T-cell (primary cell): ENCODE data around the gene OXA1L. TPM values are rescaled to one million over a fixed set of nuclear protein-coding genes. Genes with fewer than 3 reads are reported as not detected.
"Not testable (repeated sequence)": the region's sequence is repeated elsewhere in the genome, so short reads cannot be mapped to it uniquely, and the experiment has no call there.

ENCODE experiments used
- ATAC-seq, 4 experiments: fragments of 200-7000 bp in 3 of 4; fragments of 150-1000 bp in 1 of 4; cut with Tn5 transposase; replicated peaks in 1 of 4; 1 replicate in 3 of 4; 2 replicates in 1 of 4; pipeline ENCODE4 v1.10.0; 2021; ENCODE audit warnings: moderate library complexity in 3 of 4, mild to moderate bottlenecking in 2 of 4, moderate number of reproducible peaks in 1 of 4
- CTCF ChIA-PET, 2 donors: fragments of 300-600 bp; sonication (Branson Sonifier 250); formaldehyde crosslinking; loops; one replicate each; lab custom pipeline; 2022; ENCODE audit warnings: antibody characterized with exemption in 2 of 2; lab: Charles Lee
- POLR2A ChIA-PET, 2 donors: fragments of 300-600 bp; sonication (Branson Sonifier 250); formaldehyde crosslinking; loops; one replicate each; lab custom pipeline; 2022; ENCODE audit warnings: antibody characterized with exemption in 2 of 2; lab: Charles Lee
- DNase-seq, 35 experiments: peaks; one replicate each; pipeline versions ENCODE4 v3.0.0 to v3.0.0-alpha.2; 2013 to 2023
- H3K27ac ChIP-seq: one replicate; pipeline ENCODE4 v1.5.1; 2013; ENCODE audit warnings: low read length
- H3K27me3 ChIP-seq, 2 experiments: replicated peaks in 1 of 2; 1 replicate in 1 of 2; 2 replicates in 1 of 2; pipeline versions ENCODE4 v1.6.1 to v1.7.0; 2013; ENCODE audit warnings: low read length in 1 of 2, mixed read lengths in 1 of 2; ENCODE audit not compliant: control insufficient read depth in 2 of 2, insufficient read depth in 2 of 2; ENCODE audit errors: extremely low read depth in 1 of 2
- H3K36me3 ChIP-seq, 2 donors: 1 replicate in 1 of 2; 2 replicates in 1 of 2; pipeline versions ENCODE4 v1.6.1 to v1.7.0; 2013; ENCODE audit warnings: low read length in 1 of 2; ENCODE audit not compliant: control insufficient read depth in 2 of 2, insufficient read depth in 1 of 2; ENCODE audit errors: extremely low read depth in 1 of 2
- H3K4me1 ChIP-seq, 2 experiments: 1 replicate in 1 of 2; 2 replicates in 1 of 2; pipeline versions ENCODE4 v1.6.1 to v1.7.0; 2013; ENCODE audit warnings: low read length in 2 of 2, mixed read lengths in 1 of 2; ENCODE audit not compliant: insufficient read depth in 2 of 2, control insufficient read depth in 1 of 2; ENCODE audit errors: extremely low read depth in 1 of 2
- H3K4me3 ChIP-seq, 2 donors: 1 replicate in 1 of 2; 2 replicates in 1 of 2; pipeline versions ENCODE4 v1.5.1 to v1.7.0; 2013; ENCODE audit warnings: mild to moderate bottlenecking in 2 of 2, low read length in 1 of 2, moderate library complexity in 1 of 2; ENCODE audit not compliant: control insufficient read depth in 1 of 2; ENCODE audit errors: extremely low read depth in 1 of 2
- H3K9me3 ChIP-seq: 2 replicates; pipeline ENCODE4 v1.7.0; 2013
- H3K27ac Mint-ChIP-seq, 2 donors: one replicate each; pipeline ENCODE4 v1.8.0; 2020 to 2021; ENCODE audit warnings: mild to moderate bottlenecking in 2 of 2, mixed read lengths in 2 of 2
- H3K27me3 Mint-ChIP-seq, 2 donors: one replicate each; pipeline ENCODE4 v1.8.0; 2021 to 2022; ENCODE audit warnings: mixed read lengths in 2 of 2
- H3K36me3 Mint-ChIP-seq: one replicate; pipeline ENCODE4 v1.8.0; 2021; ENCODE audit warnings: mixed read lengths
- H3K4me1 Mint-ChIP-seq, 3 donors: one replicate each; pipeline ENCODE4 v1.8.0; 2020 to 2022; ENCODE audit warnings: mixed read lengths in 3 of 3, mild to moderate bottlenecking in 1 of 3
- H3K4me3 Mint-ChIP-seq, 3 donors: one replicate each; pipeline ENCODE4 v1.8.0; 2020 to 2022; ENCODE audit warnings: mild to moderate bottlenecking in 3 of 3, mixed read lengths in 3 of 3, moderate library complexity in 3 of 3
- H3K9me3 Mint-ChIP-seq, 3 donors: one replicate each; pipeline ENCODE4 v1.8.0; 2020 to 2022; ENCODE audit warnings: mixed read lengths in 3 of 3
- WGBS: methylation state at CpG from one replicate; pipeline ENCODE4 v1.1.5; 2013; ENCODE audit warnings: missing lambda C conversion rate; ENCODE audit not compliant: insufficient coverage; 5-methylcytosine and 5-hydroxymethylcytosine counted together
- total RNA-seq, 35 experiments: library from RNA in 6 of 35; stranded (reverse) in 6 of 35; fragments of 120-200 nt in 1 of 35; gene quantifications; one replicate each; pipeline versions ENCODE4 v1.2.1 to v1.2.4 and lab custom pipeline; 2013 to 2026

Gene OXA1L
- total RNA-seq, 5 donors from 2014 or later (not counting 1 experiment from before 2014, with no cell fraction given) = 130 to 152 (median 136) TPM

GRCh38 chr14:22803687-22803974 is 37.1 kb downstream of the OXA1L start:
- Mint-ChIP-seq H3K9me3 (no peaks in the 10 kb centered on the region), H3K27ac (no peak overlapping the region), H3K27me3 (peaks cover 26 to 27% of the 10 kb centered on the region in 2 donors), H3K4me1 (no peaks in the 10 kb centered on the region), H3K36me3 (no peaks in the 10 kb centered on the region), H3K4me3 (no peak overlapping the region)
- 77% methylated on average over 2 of the region's 3 CpGs for whole genome bisulfite sequencing
- DNase-seq (no peak), ATAC-seq (no peak)
- POLR2A ChIA-PET = no interaction called here
- Histone ChIP-seq H3K4me1 (no peaks in the 10 kb centered on the region), H3K4me3 (no peak overlapping the region), H3K27ac (no peak overlapping the region), H3K9me3 (no peaks in the 10 kb centered on the region), H3K27me3 (peaks cover 0 to 17% of the 10 kb centered on the region in 2 experiments), H3K36me3 (no peaks in the 10 kb centered on the region)
- CTCF ChIA-PET = no interaction called here

- H3K27ac Mint-ChIP-seq, H3K9me3 Mint-ChIP-seq, H3K9me3 ChIP-seq, H3K4me1 ChIP-seq, POLR2A ChIA-PET, H3K4me1 Mint-ChIP-seq, H3K4me3 Mint-ChIP-seq, H3K36me3 Mint-ChIP-seq, H3K36me3 ChIP-seq, H3K4me3 ChIP-seq, H3K27ac ChIP-seq, DNase-seq, ATAC-seq, CTCF ChIA-PET: not testable (repeated sequence)
- WGBS = 92% methylated on average over 2 of the region's 4 CpGs
- peaks cover 15% of the 10 kb centered on the region in 2 donors for H3K27me3 Mint-ChIP-seq
- peaks cover 0 to 17% of the 10 kb centered on the region in 2 experiments for H3K27me3 ChIP-seq
Observed at GRCh38 chr14:22805235-22805634, 38.7 kb downstream of the OXA1L start.

GRCh38 chr14:22807432-22808087 is 41.1 kb downstream of the OXA1L start:
- no peaks in the 10 kb centered on the region for H3K9me3 ChIP-seq
- Mint-ChIP-seq H3K27me3 (peaks cover 2 to 5% of the 10 kb centered on the region in 2 donors), H3K4me3 (no peak overlapping the region), H3K36me3 (no peaks in the 10 kb centered on the region), H3K27ac (no peak overlapping the region), H3K4me1 (peaks cover 0 to 4% (median 0%) of the 10 kb centered on the region in 3 donors), H3K9me3 (no peaks in the 10 kb centered on the region)
- H3K4me3 ChIP-seq = no peak overlapping the region
- ChIA-PET CTCF (interaction anchor here in 1 of 2 donors (0.5 kb wide), 1 partner anchor 1528 kb away, joined by 4 read pairs; the partner anchor contains the start of gene RPGRIP1), POLR2A (no interaction called here)
- peaks cover 0 to 2% of the 10 kb centered on the region in 2 experiments for H3K27me3 ChIP-seq
- no peak overlapping the region for H3K27ac ChIP-seq
- 75% methylated on average over 2 of the region's 13 CpGs for WGBS
- no peaks in the 10 kb centered on the region for H3K36me3 ChIP-seq
- no peaks in the 10 kb centered on the region for H3K4me1 ChIP-seq
- ATAC-seq = no peak
- no peak for DNase-seq

GRCh38 chr14:22808388-22809209 is 42.1 kb downstream of the OXA1L start:
- ChIA-PET CTCF (interaction anchor here in 1 of 2 donors (0.5 kb wide), 1 partner anchor 16 kb away, joined by 3 read pairs; no protein-coding TSS in a partner anchor), POLR2A (interaction anchor here in 1 of 2 donors (0.7 kb wide), 1 partner anchor 58 kb away, joined by 3 read pairs; no protein-coding TSS in a partner anchor)
- 74% methylated on average over 3 of the region's 5 CpGs for WGBS
- no peak for DNase-seq
- Mint-ChIP-seq H3K4me1 (peaks cover 0 to 4% (median 0%) of the 10 kb centered on the region in 3 donors), H3K27ac (no peak overlapping the region), H3K9me3 (no peaks in the 10 kb centered on the region), H3K27me3 (peaks cover 2 to 4% of the 10 kb centered on the region in 2 donors), H3K36me3 (no peaks in the 10 kb centered on the region), H3K4me3 (no peak overlapping the region)
- Histone ChIP-seq H3K27me3 (peaks cover 0 to 2% of the 10 kb centered on the region in 2 experiments), H3K4me3 (no peak overlapping the region), H3K4me1 (no peaks in the 10 kb centered on the region), H3K27ac (no peak overlapping the region), H3K36me3 (no peaks in the 10 kb centered on the region), H3K9me3 (no peaks in the 10 kb centered on the region)
- no peak for ATAC-seq

- Mint-ChIP-seq H3K27ac (no peak overlapping the region), H3K27me3 (peaks cover 0 to 4% of the 10 kb centered on the region in 2 donors), H3K4me1 (peaks cover 11 to 18% (median 15%) of the 10 kb centered on the region in 3 donors), H3K4me3 (no peak overlapping the region), H3K9me3 (no peaks in the 10 kb centered on the region), H3K36me3 (no peaks in the 10 kb centered on the region)
- Histone ChIP-seq H3K4me1 (peaks cover 4 to 10% of the 10 kb centered on the region in 2 experiments), H3K4me3 (no peak overlapping the region), H3K27me3 (no peaks in the 10 kb centered on the region), H3K9me3 (no peaks in the 10 kb centered on the region), H3K27ac (no peak overlapping the region), H3K36me3 (no peaks in the 10 kb centered on the region)
- DNase-seq (no peak), ATAC-seq (no peak)
- CTCF ChIA-PET = interaction anchor here in 1 of 2 donors (0.5 kb wide), 1 partner anchor 240 kb away, joined by 4 read pairs; no protein-coding TSS in a partner anchor
- POLR2A ChIA-PET = no interaction called here
- WGBS = 60% methylated on average over 1 of the region's 2 CpGs
Observed at GRCh38 chr14:22811722-22812121, 45.2 kb downstream of the OXA1L start.

- 86% methylated on average over 4 of the region's 4 CpGs for WGBS
- ATAC-seq (no peak), DNase-seq (no peak)
- Mint-ChIP-seq H3K4me1 (peaks cover 11 to 18% (median 15%) of the 10 kb centered on the region in 3 donors), H3K27me3 (no peaks in the 10 kb centered on the region), H3K36me3 (no peaks in the 10 kb centered on the region), H3K4me3 (no peak overlapping the region), H3K9me3 (no peaks in the 10 kb centered on the region), H3K27ac (no peak overlapping the region)
- Histone ChIP-seq H3K4me3 (no peak overlapping the region), H3K9me3 (no peaks in the 10 kb centered on the region), H3K36me3 (no peaks in the 10 kb centered on the region), H3K4me1 (peaks cover 4 to 10% of the 10 kb centered on the region in 2 experiments), H3K27ac (no peak overlapping the region), H3K27me3 (no peaks in the 10 kb centered on the region)
- ChIA-PET CTCF (interaction anchor here in 1 of 2 donors (1.1 kb wide), 1 partner anchor 42 kb away, joined by 10 read pairs; no protein-coding TSS in a partner anchor), POLR2A (interaction anchor here in 1 of 2 donors (0.6 kb wide), 1 partner anchor 107 kb away, joined by 3 read pairs; no protein-coding TSS in a partner anchor)
Observed at GRCh38 chr14:22812744-22813143, 46.3 kb downstream of the OXA1L start.
